Measurements from ENCODE around the gene WNT9A. TPM values are rescaled to one million over a fixed set of nuclear protein-coding genes. Genes with fewer than 3 reads are reported as not detected.
"Not testable (repeated sequence)": the region's sequence is repeated elsewhere in the genome, so short reads cannot be mapped to it uniquely, and the experiment has no call there.

The WNT9A gene
- total RNA-seq, 2 donors from 2014 or later: 1.4 to 2.0 TPM

DNA sequence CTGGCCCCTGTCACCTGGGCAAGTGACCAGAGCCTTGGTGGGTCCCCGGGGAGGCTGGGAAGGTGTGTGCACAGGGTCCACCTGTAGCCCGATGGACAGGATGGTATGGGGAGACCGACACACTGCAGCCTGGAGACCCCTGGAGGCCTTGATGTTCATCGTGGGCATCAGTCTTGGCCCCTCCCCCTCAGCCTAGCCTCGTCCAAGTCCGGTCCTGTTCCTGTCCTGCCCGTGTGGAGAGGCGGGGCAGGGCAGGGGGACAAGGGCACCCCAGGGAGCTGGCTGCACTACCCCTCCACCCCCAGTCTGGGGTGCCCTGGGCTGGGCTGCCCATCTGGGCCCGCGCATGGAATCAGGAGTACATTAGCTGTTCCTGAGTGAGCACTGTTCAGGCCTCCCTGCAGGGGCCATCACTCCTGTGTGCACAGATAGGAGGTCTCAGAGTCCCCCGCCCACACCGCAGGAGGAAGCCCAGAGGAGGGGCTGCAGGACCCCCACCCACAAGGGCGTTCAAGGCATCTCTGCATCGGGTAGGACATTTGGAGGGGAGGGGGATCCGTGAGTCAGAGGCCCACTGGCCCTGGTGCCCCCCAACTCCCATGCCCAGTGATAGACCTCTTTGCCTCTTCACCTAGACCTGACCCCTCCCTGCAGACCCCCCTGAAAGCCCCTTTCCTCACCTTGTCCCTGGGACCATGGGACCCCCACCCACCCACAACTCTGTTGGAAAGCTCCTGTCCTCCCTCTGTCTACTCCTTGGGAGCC lies 63.2 kb downstream of the WNT9A start:
- intact Hi-C loops (cut with DNase I): loop anchor here (5.0 to 10.0 kb wide), 3 partner anchors 58 to 120 kb away; no protein-coding TSS in a partner anchor
- no peak for TF ChIP-seq POLR2AphosphoS5 (IDR thresholded peaks at IDR 0.05)
- TF ChIP-seq POLR2A (IDR thresholded peaks at IDR 0.05): no peak
- TF ChIP-seq, protein P1, sequence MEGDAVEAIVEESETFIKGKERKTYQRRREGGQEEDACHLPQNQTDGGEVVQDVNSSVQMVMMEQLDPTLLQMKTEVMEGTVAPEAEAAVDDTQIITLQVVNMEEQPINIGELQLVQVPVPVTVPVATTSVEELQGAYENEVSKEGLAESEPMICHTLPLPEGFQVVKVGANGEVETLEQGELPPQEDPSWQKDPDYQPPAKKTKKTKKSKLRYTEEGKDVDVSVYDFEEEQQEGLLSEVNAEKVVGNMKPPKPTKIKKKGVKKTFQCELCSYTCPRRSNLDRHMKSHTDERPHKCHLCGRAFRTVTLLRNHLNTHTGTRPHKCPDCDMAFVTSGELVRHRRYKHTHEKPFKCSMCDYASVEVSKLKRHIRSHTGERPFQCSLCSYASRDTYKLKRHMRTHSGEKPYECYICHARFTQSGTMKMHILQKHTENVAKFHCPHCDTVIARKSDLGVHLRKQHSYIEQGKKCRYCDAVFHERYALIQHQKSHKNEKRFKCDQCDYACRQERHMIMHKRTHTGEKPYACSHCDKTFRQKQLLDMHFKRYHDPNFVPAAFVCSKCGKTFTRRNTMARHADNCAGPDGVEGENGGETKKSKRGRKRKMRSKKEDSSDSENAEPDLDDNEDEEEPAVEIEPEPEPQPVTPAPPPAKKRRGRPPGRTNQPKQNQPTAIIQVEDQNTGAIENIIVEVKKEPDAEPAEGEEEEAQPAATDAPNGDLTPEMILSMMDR (IDR thresholded peaks at IDR 0.05): no peak
- H3K4me3 ChIP-seq: no peak overlapping the region
- no peaks in the 10 kb centered on the region for H3K36me3 ChIP-seq
- peaks cover 8% of the 10 kb centered on the region for H3K4me1 ChIP-seq (replicated peaks)
- 87% methylated on average over 15 of the region's 15 CpGs for WGBS
- no peak for DNase-seq (ENCODE audit: low spot score)
- no peaks in the 10 kb centered on the region for H3K9me3 ChIP-seq
- H3K27me3 ChIP-seq (replicated peaks; ENCODE audit: insufficient read depth): no peaks in the 10 kb centered on the region
- H3K27ac ChIP-seq: no peak overlapping the region

DNA sequence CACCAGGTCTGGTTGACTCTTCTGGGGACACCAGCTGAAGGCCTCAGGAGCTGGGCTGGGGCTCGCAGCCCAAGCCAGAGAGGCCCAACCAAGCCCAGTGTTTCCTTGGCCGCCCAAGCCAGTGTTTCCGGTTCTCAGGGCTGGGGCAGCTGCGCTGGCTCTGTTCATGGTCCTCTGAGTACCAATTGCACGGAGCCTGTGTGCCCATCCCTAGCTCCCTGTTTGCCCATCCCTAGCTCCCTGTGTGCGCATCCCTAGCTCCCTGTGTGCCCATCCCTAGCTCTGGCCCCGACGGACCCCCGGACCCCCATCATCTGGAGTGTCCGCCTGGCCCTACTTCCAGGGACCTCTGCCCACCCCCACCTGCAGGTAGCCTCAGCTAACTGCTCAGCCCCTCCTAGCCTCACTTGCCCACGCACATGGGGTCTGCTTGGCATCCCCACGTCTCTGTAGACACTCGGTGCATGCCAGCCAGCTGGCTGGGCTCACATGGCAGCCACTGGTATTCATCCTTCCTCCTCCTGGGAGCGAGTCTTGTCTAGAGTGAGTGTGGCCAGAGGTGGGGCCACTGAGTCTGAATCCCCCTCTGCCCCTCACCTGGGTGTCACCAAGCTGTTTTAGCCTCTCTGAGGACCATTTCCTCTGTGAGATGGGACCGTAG lies 64.0 kb downstream of the WNT9A start:
- TF ChIP-seq POLR2AphosphoS5 (IDR thresholded peaks at IDR 0.05) (no peak), POLR2A (IDR thresholded peaks at IDR 0.05) (no peak)
- TF ChIP-seq, protein P1 (IDR thresholded peaks at IDR 0.05): no peak

DNA sequence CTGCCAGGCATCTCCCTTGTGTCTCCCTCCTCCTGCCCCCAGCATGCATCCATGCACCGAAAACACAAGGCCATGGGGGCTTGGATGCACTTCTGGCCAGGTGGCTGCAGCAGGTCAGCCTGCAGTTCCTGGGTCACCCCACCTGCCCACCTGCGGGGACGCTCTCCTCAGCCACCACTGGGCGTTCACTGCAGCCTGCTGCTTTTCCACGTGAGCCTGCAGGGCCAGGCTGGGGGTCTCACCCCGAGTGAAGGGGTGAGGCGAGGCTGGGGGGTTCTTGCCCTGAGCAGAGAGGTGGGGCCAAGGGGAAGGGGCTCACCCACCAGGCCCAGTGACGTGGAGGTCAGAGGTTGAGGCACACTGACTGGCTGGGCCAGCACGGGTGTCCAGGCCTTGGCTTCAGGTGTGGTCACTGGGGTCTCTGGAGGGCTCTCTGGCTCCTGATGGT lies 64.6 kb downstream of the WNT9A start:
- intact Hi-C loops (cut with DNase I): loop anchor here (10.0 kb wide), 1 partner anchor 118 kb away; no protein-coding TSS in a partner anchor
- Histone ChIP-seq H3K36me3 (no peaks in the 10 kb centered on the region), H3K27ac (no peak overlapping the region), H3K4me3 (no peak overlapping the region), H3K4me1 (replicated peaks) (peaks cover 8% of the 10 kb centered on the region), H3K9me3 (no peaks in the 10 kb centered on the region), H3K27me3 (replicated peaks; ENCODE audit: insufficient read depth) (no peaks in the 10 kb centered on the region)
- TF ChIP-seq POLR2A (IDR thresholded peaks at IDR 0.05) (no peak), POLR2AphosphoS5 (IDR thresholded peaks at IDR 0.05) (no peak)
- TF ChIP-seq, protein P1 (IDR thresholded peaks at IDR 0.05): no peak
- 96% methylated on average over 9 of the region's 9 CpGs for WGBS
- no peak for DNase-seq (ENCODE audit: low spot score)

More for the DNA sequence above, 64.0 kb downstream of the WNT9A start:
- Histone ChIP-seq H3K36me3 (no peaks in the 10 kb centered on the region), H3K27me3 (replicated peaks; ENCODE audit: insufficient read depth) (no peaks in the 10 kb centered on the region), H3K4me1 (replicated peaks) (peaks cover 8% of the 10 kb centered on the region), H3K9me3 (no peaks in the 10 kb centered on the region), H3K27ac (no peak overlapping the region), H3K4me3 (no peak overlapping the region)
- WGBS: 94% methylated on average over 15 of the region's 15 CpGs
- intact Hi-C loops (cut with DNase I): loop anchor here (10.0 kb wide), 1 partner anchor 119 kb away; no protein-coding TSS in a partner anchor
- peak; percentile 3 for DNase-seq (ENCODE audit: low spot score)

DNA sequence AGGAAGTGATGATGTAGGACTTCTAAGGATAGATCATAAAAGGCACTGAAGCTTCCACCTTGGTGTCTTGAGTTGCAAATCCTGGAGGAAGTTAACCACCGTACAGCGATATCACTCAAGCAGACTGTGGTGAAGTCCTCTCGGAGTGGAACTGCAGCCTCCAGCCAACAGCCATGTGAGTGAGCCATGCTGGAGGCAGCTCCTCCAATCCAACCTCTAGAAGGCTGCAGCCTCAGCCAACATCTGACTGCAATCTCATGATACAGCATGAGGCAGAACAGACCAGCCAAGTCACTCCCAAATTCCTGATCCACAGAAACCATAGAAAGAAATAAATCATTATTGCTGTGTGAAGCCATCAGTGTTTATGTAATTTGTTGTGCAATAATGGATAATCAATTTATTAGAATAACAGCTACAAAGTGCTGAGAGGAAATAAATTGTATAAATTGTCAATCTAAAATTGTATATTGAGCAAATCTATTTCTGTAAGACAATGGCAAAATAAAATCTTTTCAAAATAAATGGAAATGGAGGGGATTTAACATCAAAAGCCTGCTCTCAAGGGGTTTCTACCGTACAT lies 67.3 kb downstream of the WNT9A start:
- Histone ChIP-seq H3K9me3 (no peaks in the 10 kb centered on the region), H3K36me3 (no peaks in the 10 kb centered on the region), H3K4me3 (no peak overlapping the region), H3K27ac (no peak overlapping the region), H3K27me3 (replicated peaks; ENCODE audit: insufficient read depth) (no peaks in the 10 kb centered on the region), H3K4me1 (replicated peaks) (peaks cover under 1% of the 10 kb centered on the region)
- 80% methylated on average over 4 of the region's 4 CpGs for WGBS
- no peak for DNase-seq (ENCODE audit: low spot score)
- no peak for TF ChIP-seq POLR2AphosphoS5 (IDR thresholded peaks at IDR 0.05)
- no peak for TF ChIP-seq POLR2A (IDR thresholded peaks at IDR 0.05)
- intact Hi-C loops (cut with DNase I): loop anchor here (10.0 kb wide), 1 partner anchor 116 kb away; no protein-coding TSS in a partner anchor

DNA sequence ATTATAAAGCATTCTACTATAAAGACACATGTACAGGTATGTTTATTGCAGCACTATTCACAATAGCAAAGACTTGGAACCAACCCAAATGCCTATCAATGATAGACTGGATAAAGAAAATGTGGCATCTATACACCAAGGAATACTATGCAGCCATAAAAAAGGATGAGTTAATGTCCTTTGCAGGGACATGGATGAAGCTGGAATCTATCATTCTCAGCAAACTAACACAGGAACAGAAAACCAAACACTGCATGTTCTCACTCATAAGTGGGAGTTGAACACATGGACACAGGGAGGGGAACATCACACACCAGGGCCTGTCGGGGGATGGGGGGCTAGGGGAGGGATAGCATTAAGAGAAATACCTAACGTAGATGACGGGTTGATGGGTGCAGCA lies 69.9 kb downstream of the WNT9A start:
- intact Hi-C loops (cut with DNase I); H3K4me1 ChIP-seq (replicated peaks); H3K27ac ChIP-seq; H3K4me3 ChIP-seq; DNase-seq (ENCODE audit: low spot score); H3K36me3 ChIP-seq; H3K9me3 ChIP-seq; H3K27me3 ChIP-seq (replicated peaks; ENCODE audit: insufficient read depth): not testable (repeated sequence)
- 87% methylated on average over 3 of the region's 3 CpGs for WGBS

DNA sequence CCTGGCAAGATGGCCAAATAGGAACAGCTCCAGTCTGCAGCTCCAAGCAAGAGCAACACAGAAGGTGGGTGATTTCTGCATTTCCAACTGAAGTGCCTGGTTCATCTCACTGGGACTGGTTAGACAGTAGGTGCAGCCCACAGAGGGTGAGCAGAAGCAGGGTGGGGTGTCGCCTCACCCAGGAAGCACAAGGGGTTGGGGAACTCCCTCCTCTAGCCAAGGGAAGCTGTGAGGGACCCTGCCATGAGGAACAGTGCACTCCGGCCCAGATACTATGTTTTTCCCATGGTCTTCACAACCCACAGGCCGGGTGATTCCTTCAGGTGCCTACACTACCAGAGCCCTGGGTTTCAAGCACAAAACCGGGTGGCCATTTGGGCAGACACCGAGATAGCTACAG lies 75.8 kb downstream of the WNT9A start:
- H3K27ac ChIP-seq; H3K4me1 ChIP-seq (replicated peaks); H3K36me3 ChIP-seq; H3K9me3 ChIP-seq; H3K27me3 ChIP-seq (replicated peaks; ENCODE audit: insufficient read depth); intact Hi-C loops (cut with DNase I); H3K4me3 ChIP-seq; DNase-seq (ENCODE audit: low spot score): not testable (repeated sequence)
- WGBS: 87% methylated on average over 5 of the region's 5 CpGs
